Activated CD4-positive, alpha-beta memory T cell treated with anti-CD3 and anti-CD28 coated beads, Interleukin-2, amount 10 ng/mL, durations not matched to agents 7 days and 5 days (primary cell): Measurements from ENCODE around the gene SLC30A5. TPM values are rescaled to one million over a fixed set of nuclear protein-coding genes. Genes with fewer than 3 reads are reported as not detected.

Experiments used
- total RNA-seq, 2 experiments: library from RNA; stranded (reverse); gene quantifications; one replicate each; pipeline ENCODE4 v1.2.3, GENCODE V29; 2021

The SLC30A5 gene
- total RNA-seq, 2 experiments from 2014 or later = 34.2 to 43.1 TPM

Other genes starting within 250 kb of the SLC30A5 start
- 100 to 1,000 TPM; 162 to 175 TPM for gene CCNB1, start 73.1 kb downstream of the SLC30A5 start, total RNA-seq
- 10 to 100 TPM; 41.8 to 44.1 TPM for gene CENPH, start 95.6 kb downstream of the SLC30A5 start, total RNA-seq
- gene CDK7, start 140.9 kb downstream of the SLC30A5 start, total RNA-seq = 10 to 100 TPM; 26.0 to 30.5 TPM
- gene CCDC125, start 238.8 kb downstream of the SLC30A5 start, total RNA-seq = 10 to 100 TPM in 1 of 2 experiments, 1 to 10 TPM in 1; 8.8 to 10.4 TPM